Esophagus (tissue), 2 donors: ENCODE measurements around the gene SMIM27. TPM values are rescaled to one million over a fixed set of nuclear protein-coding genes. Genes with fewer than 3 reads are reported as not detected.

Experiments used
- H3K27ac ChIP-seq, 2 donors: one replicate each; pipeline ENCODE4 v1.5.1; 2013; ENCODE audit warnings: low read depth in 2 of 2, mild to moderate bottlenecking in 2 of 2, inconsistent platforms in 1 of 2, low read length in 1 of 2, moderate library complexity in 1 of 2
- H3K27me3 ChIP-seq, 2 donors: one replicate each; pipeline ENCODE4 v1.6.1; 2013; ENCODE audit warnings: low read length in 2 of 2, control low read depth in 1 of 2, mild to moderate bottlenecking in 1 of 2; ENCODE audit not compliant: insufficient read depth in 2 of 2, control insufficient read depth in 1 of 2
- H3K36me3 ChIP-seq, 2 donors: one replicate each; pipeline ENCODE4 v1.6.1; 2013; ENCODE audit warnings: low read length in 1 of 2; ENCODE audit not compliant: control insufficient read depth in 2 of 2, insufficient read depth in 2 of 2
- H3K4me1 ChIP-seq, 2 donors: one replicate each; pipeline ENCODE4 v1.6.1; 2013; ENCODE audit warnings: low read length in 1 of 2; ENCODE audit not compliant: control insufficient read depth in 2 of 2, insufficient read depth in 2 of 2
- H3K4me3 ChIP-seq, 2 donors: one replicate each; pipeline ENCODE4 v1.5.1; 2013; ENCODE audit warnings: low read length in 2 of 2, mild to moderate bottlenecking in 2 of 2, low read depth in 1 of 2, moderate library complexity in 1 of 2
- H3K9me3 ChIP-seq, 2 donors: one replicate each; pipeline ENCODE4 v1.6.1; 2013; ENCODE audit warnings: mild to moderate bottlenecking in 2 of 2, low read depth in 1 of 2, low read length in 1 of 2, moderate library complexity in 1 of 2; ENCODE audit not compliant: control insufficient read depth in 2 of 2, insufficient read depth in 1 of 2
- WGBS, 2 donors: extraction: QIAGEN DNeasy Blood & Tissue Kit; methylation state at CpG; one replicate each; pipeline ENCODE4 v1.1.7; 2013; 5-methylcytosine and 5-hydroxymethylcytosine counted together
- polyA plus RNA-seq, 2 donors: library from polyadenylated mRNA; stranded (reverse); fragments of 200-250 nt; gene quantifications; one replicate each; pipeline ENCODE4 v1.2.3, GENCODE V29; 2013
- donor health status: healthy with polysubstance abuse.
- donor health status: Bipolar disorder and iron deficiency.

The SMIM27 gene
- polyA plus RNA-seq, 2 donors: 4.4 to 5.4 TPM

DNA sequence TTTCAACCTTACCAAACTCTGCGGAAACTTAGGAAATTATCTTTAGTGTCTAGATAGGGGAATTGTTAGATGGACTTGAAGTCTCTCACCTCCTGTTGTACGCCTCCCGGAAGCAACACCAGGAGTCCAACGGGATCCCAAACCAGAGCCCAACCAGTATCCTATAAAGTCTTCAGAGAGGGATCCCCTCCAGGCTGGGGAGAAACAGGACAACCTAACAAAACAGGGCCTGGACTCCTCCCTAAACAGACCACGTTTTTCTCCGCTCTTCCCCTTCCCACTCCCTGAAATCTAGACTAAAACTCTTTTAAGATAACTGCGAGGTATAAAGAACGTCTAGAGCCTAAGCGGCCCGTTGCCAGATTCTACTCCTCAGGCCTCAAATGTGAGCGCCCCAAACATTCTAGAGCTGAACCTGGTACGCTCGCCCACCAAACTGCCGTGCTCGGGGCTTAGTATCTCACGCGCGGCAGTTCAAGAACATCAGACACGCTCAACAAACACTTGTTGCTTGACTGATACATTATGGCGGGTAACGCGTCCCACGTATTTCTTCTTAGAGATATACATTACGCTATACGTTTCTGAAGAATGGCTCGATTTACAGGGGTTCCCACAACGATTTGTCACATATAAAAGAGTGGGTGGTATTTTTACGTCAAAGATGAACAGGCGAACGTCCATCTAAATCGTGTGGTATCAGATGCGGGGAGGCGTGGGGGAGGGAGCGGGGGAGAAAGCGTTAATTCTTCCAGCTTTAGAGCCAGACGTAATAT lies 663 bp upstream of the SMIM27 start:
- peak overlapping the region; percentile 83 to 99 for H3K4me3 ChIP-seq
- no peaks in the 10 kb centered on the region for H3K4me1 ChIP-seq
- peak overlapping the region; percentile 94 to 97 for H3K27ac ChIP-seq
- no peaks in the 10 kb centered on the region for H3K9me3 ChIP-seq
- 0% methylated on average over 36 of the region's 36 CpGs for WGBS, 2 donors
- H3K36me3 ChIP-seq: no peaks in the 10 kb centered on the region
- no peaks in the 10 kb centered on the region for H3K27me3 ChIP-seq

- Histone ChIP-seq H3K36me3 (no peaks in the 10 kb centered on the region), H3K4me3 (no peak overlapping the region), H3K4me1 (no peaks in the 10 kb centered on the region), H3K9me3 (no peaks in the 10 kb centered on the region), H3K27me3 (no peaks in the 10 kb centered on the region), H3K27ac (no peak overlapping the region)
- 89% methylated on average over 2 of the region's 2 CpGs for WGBS, 2 donors
Measured at GRCh38 chr9:32554107-32554506, 2.0 kb downstream of the SMIM27 start.

GRCh38 chr9:32554591-32554990 lies 2.5 kb downstream of the SMIM27 start:
- H3K4me3 ChIP-seq: no peak overlapping the region
- H3K4me1 ChIP-seq: no peaks in the 10 kb centered on the region
- H3K36me3 ChIP-seq: no peaks in the 10 kb centered on the region
- no peak overlapping the region for H3K27ac ChIP-seq
- H3K9me3 ChIP-seq: no peaks in the 10 kb centered on the region
- no peaks in the 10 kb centered on the region for H3K27me3 ChIP-seq

DNA sequence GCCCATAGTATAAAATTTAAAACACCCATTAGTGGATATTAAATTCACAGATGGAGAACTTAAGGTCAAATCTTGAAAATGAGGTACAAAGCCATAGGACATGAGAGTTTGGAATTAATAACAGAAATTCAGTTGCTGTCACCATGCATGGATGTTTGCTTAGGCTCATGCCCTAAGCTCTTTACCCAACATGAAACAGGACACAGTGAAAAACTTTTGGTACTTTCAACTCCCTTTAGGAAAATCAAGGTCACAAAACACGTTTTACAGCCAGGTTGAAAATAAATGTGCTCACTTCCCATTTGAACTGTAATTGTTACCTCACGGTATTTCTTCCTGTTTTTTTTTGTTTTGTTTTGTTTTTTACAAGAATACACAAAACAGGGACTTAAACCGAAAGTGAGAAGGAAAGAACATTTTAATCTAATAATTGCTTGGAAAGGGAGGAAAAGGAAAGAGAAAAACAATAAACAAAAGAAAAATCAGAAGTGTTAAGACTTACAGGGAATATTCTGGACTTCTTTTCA lies 6.3 kb downstream of the SMIM27 start:
- no peak overlapping the region for H3K27ac ChIP-seq
- no peaks in the 10 kb centered on the region for H3K9me3 ChIP-seq
- no peak overlapping the region for H3K4me3 ChIP-seq
- no peaks in the 10 kb centered on the region for H3K4me1 ChIP-seq
- H3K36me3 ChIP-seq: no peaks in the 10 kb centered on the region
- no peaks in the 10 kb centered on the region for H3K27me3 ChIP-seq
- 62 to 70% methylated on average over 3 of the region's 3 CpGs for WGBS, 2 donors

DNA sequence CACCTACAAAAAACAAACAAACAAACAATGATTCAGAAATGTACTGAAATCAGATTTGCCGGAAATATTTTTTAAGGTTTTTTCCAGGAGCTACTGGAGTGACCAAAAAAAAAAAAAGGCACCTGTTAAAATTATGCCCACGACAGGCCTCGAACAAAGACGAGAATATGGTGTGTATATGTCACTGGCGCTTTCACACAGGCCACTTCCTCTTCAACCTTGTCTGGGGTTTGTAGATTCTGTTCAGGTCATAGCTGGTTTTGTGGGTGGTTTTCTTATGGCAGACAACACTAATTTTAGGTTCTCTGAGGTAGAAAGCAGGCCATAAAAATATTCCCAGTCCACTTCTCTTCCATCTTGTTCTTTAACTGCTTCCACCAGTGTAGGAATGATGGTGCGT lies 13.8 kb downstream of the SMIM27 start:
- 86 to 89% methylated on average over 6 of the region's 6 CpGs for WGBS, 2 donors
- Histone ChIP-seq H3K27me3 (no peaks in the 10 kb centered on the region), H3K4me3 (no peak overlapping the region), H3K4me1 (peaks cover 0 to 2% of the 10 kb centered on the region in 2 donors), H3K36me3 (peaks cover 0 to 11% of the 10 kb centered on the region in 2 donors), H3K27ac (no peak overlapping the region), H3K9me3 (no peaks in the 10 kb centered on the region)

DNA sequence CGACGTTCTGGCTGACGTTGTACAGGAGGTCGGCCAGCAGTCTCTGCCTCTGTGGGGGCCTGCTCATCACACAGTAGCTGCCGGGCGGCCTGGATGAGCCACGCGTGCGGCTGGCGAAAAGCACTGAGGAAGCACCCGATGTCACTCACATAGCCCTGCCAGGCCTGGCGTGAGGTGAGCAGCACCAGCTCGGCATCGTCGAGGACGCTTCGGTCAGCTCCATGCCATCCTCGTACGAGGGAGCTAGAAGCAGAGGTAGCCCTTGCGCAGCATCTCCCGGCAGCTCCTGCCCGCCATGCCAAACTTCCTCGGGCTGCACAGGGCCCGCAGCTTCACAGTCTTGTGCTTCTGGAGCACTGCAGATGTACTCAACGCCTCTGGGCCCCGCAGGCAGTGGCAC lies 14.6 kb downstream of the SMIM27 start:
- H3K27me3 ChIP-seq: no peaks in the 10 kb centered on the region
- no peak overlapping the region for H3K4me3 ChIP-seq
- no peaks in the 10 kb centered on the region for H3K9me3 ChIP-seq
- WGBS, 2 donors: 95 to 96% methylated on average over 26 of the region's 26 CpGs
- peaks cover 0 to 11% of the 10 kb centered on the region in 2 donors for H3K36me3 ChIP-seq
- H3K27ac ChIP-seq: no peak overlapping the region
- peaks cover 0 to 2% of the 10 kb centered on the region in 2 donors for H3K4me1 ChIP-seq

GRCh38 chr9:32570262-32570661 lies 18.1 kb downstream of the SMIM27 start:
- Histone ChIP-seq H3K9me3 (no peaks in the 10 kb centered on the region), H3K4me3 (no peak overlapping the region), H3K27me3 (no peaks in the 10 kb centered on the region), H3K4me1 (peaks cover 0 to 2% of the 10 kb centered on the region in 2 donors), H3K36me3 (peaks cover 0 to 11% of the 10 kb centered on the region in 2 donors), H3K27ac (no peak overlapping the region)
- WGBS, 2 donors: 90 to 92% methylated on average over 4 of the region's 4 CpGs

DNA sequence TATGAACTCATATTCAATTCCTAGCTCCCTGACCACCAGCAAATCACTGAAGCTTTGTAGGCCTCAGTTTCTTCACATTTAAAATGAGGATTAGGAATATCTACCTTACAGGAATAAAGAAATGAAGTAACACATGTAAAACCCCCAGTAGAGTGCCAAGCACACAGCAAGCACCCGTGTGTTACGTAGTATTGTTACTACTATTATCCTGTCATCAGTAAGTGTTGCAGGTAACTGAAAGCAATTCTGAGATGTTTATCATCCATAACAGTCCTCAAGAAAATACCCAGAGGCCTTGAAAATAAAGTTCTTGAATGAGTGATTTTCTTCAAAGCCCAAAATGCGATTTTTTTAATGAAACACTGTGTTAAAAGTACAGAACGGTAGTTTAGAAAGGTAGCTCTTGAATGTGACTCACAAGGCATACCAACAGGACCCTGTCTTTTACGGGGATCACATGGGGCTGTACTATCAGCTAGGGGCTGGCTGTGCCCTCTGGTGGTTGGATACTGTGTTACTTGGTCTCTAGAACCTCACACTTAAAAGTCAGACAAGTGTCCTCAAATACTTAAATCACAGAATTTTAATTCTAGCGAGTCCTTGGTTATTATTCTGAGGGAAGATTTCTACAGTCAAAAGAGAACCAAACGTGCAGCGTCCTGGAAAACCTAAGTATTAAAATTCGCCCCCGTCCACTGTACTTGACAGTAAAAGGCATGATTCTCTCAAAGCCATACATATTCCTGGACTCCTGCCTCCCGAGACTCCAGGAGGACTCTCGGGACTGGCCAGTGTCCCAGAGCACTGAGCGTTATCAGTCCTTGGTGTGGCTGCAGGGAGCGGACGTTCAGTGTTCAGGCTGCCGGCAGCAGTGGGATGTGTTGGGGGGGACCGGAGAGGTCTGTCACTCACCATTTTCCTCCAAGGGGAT lies 20.1 kb downstream of the SMIM27 start:
- H3K27ac ChIP-seq: peak overlapping the region; percentile 96 to 97
- WGBS, 2 donors: 1% methylated on average over 17 of the region's 17 CpGs
- peaks cover 0 to 2% of the 10 kb centered on the region in 2 donors for H3K36me3 ChIP-seq
- H3K27me3 ChIP-seq: no peaks in the 10 kb centered on the region
- H3K4me3 ChIP-seq: peak overlapping the region; percentile 87 to 98
- peaks cover 0 to 2% of the 10 kb centered on the region in 2 donors for H3K4me1 ChIP-seq
- H3K9me3 ChIP-seq: no peaks in the 10 kb centered on the region

- 0% methylated on average over 36 of the region's 36 CpGs for WGBS, 2 donors
- Histone ChIP-seq H3K4me1 (peaks cover 0 to 2% of the 10 kb centered on the region in 2 donors), H3K27ac (peak within 1 kb of the TSS; percentile 96 to 97), H3K36me3 (peaks cover 0 to 2% of the 10 kb centered on the region in 2 donors), H3K9me3 (no peaks in the 10 kb centered on the region), H3K4me3 (peak within 1 kb of the TSS; percentile 87 to 98), H3K27me3 (no peaks in the 10 kb centered on the region)
Measured at GRCh38 chr9:32572900-32573523, 20.9 kb downstream of the SMIM27 start, which contains the start of gene NDUFB6. NDUFB6 (minus strand) TSS chr9:32573159; CDS start chr9:32573060, 99 bp downstream.
